ENCODE measurements around the gene HNRNPLL.

Gene HNRNPLL

GRCh38 chr2:38571193-38571592, 31.5 kb downstream of the HNRNPLL start:
- Histone ChIP-seq H3K79me2 (ENCODE audit: insufficient read depth, low read length) (no peaks in the 10 kb centered on the region), H3K4me1 (ENCODE audit: insufficient read depth, low read length, poor library complexity, severe bottlenecking) (no peaks in the 10 kb centered on the region), H3K27me3 (ENCODE audit: insufficient read depth, low read length, poor library complexity, severe bottlenecking) (no peaks in the 10 kb centered on the region), H3K4me3 (ENCODE audit: low read length, poor library complexity, severe bottlenecking) (no peak overlapping the region), H3K36me3 (ENCODE audit: insufficient read depth, low read length) (peaks cover 70% of the 10 kb centered on the region), H3K4me2 (ENCODE audit: low read depth, low read length, poor library complexity, severe bottlenecking) (no peak overlapping the region), H3K9ac (ENCODE audit: low read depth, low read length, poor library complexity, severe bottlenecking) (no peak overlapping the region), H2AFZ (ENCODE audit: low read length) (no peak overlapping the region), H4K20me1 (ENCODE audit: insufficient read depth, low read length, poor library complexity, severe bottlenecking) (no peaks in the 10 kb centered on the region), H3K9me3 (ENCODE audit: insufficient read depth, low read depth, low read length) (no peaks in the 10 kb centered on the region), H3F3A (ENCODE audit: low read depth) (no peaks in the 10 kb centered on the region), H3K9me2 (replicated peaks; ENCODE audit: low read depth, low read length) (no peaks in the 10 kb centered on the region)
- TF ChIP-seq EZH2phosphoT487 (IDR thresholded peaks at IDR 0.05; ENCODE audit: borderline replicate concordance) (no peak), CTCF (conservative IDR thresholded peaks at IDR 0.05; ENCODE audit: low read length) (no peak)

GRCh38 chr2:38568724-38569436, 33.8 kb downstream of the HNRNPLL start:
- no peaks in the 10 kb centered on the region for H3K9me3 ChIP-seq (ENCODE audit: insufficient read depth, low read depth, low read length)
- H4K20me1 ChIP-seq (ENCODE audit: insufficient read depth, low read length, poor library complexity, severe bottlenecking), result no peaks in the 10 kb centered on the region
- H3K9ac ChIP-seq (ENCODE audit: low read depth, low read length, poor library complexity, severe bottlenecking), result no peak overlapping the region
- no peak overlapping the region for H3K4me2 ChIP-seq (ENCODE audit: low read depth, low read length, poor library complexity, severe bottlenecking)
- H3K79me2 ChIP-seq (ENCODE audit: insufficient read depth, low read length), result no peaks in the 10 kb centered on the region
- H3F3A ChIP-seq (ENCODE audit: low read depth), result no peaks in the 10 kb centered on the region
- H3K36me3 ChIP-seq (ENCODE audit: insufficient read depth, low read length), result peaks cover 78% of the 10 kb centered on the region
- TF ChIP-seq CTCF (conservative IDR thresholded peaks at IDR 0.05; ENCODE audit: low read length) (no peak), EZH2phosphoT487 (IDR thresholded peaks at IDR 0.05; ENCODE audit: borderline replicate concordance) (no peak)
- no peak overlapping the region for H3K4me3 ChIP-seq (ENCODE audit: low read length, poor library complexity, severe bottlenecking)
- H3K27me3 ChIP-seq (ENCODE audit: insufficient read depth, low read length, poor library complexity, severe bottlenecking), result no peaks in the 10 kb centered on the region
- H2AFZ ChIP-seq (ENCODE audit: low read length), result no peak overlapping the region
- H3K9me2 ChIP-seq (replicated peaks; ENCODE audit: low read depth, low read length), result no peaks in the 10 kb centered on the region
- H3K4me1 ChIP-seq (ENCODE audit: insufficient read depth, low read length, poor library complexity, severe bottlenecking), result no peaks in the 10 kb centered on the region

DNA sequence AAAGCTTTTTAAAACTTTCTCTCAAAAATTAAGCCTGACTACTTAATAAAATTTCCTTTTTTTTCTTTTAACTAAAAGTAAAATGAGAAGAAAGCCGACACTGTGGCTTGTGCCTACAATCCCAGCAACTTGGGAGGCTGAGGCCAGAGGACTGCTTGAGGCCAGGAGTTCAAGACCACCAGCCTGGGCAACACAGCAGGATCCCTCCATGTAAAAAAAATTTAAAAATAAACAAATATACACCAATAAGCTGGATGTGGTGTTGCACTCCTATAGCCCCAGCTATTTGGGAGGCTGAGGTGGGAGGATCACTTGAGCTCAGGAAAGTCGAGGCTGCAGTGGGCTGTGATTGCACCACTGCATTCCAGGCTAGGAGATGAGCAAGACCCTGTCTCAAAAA, 37.4 kb downstream of the HNRNPLL start:
- Histone ChIP-seq H3K4me2 (ENCODE audit: low read depth, low read length, poor library complexity, severe bottlenecking) (no peak overlapping the region), H3K27me3 (ENCODE audit: insufficient read depth, low read length, poor library complexity, severe bottlenecking) (no peaks in the 10 kb centered on the region), H3K4me1 (ENCODE audit: insufficient read depth, low read length, poor library complexity, severe bottlenecking) (no peaks in the 10 kb centered on the region), H2AFZ (ENCODE audit: low read length) (no peak overlapping the region), H3K9ac (ENCODE audit: low read depth, low read length, poor library complexity, severe bottlenecking) (no peak overlapping the region), H3F3A (ENCODE audit: low read depth) (no peaks in the 10 kb centered on the region), H3K36me3 (ENCODE audit: insufficient read depth, low read length) (peaks cover 65% of the 10 kb centered on the region), H3K9me3 (ENCODE audit: insufficient read depth, low read depth, low read length) (no peaks in the 10 kb centered on the region), H3K79me2 (ENCODE audit: insufficient read depth, low read length) (no peaks in the 10 kb centered on the region), H3K4me3 (ENCODE audit: low read length, poor library complexity, severe bottlenecking) (no peak overlapping the region), H4K20me1 (ENCODE audit: insufficient read depth, low read length, poor library complexity, severe bottlenecking) (no peaks in the 10 kb centered on the region), H3K9me2 (replicated peaks; ENCODE audit: low read depth, low read length) (no peaks in the 10 kb centered on the region)
- TF ChIP-seq EZH2phosphoT487 (IDR thresholded peaks at IDR 0.05; ENCODE audit: borderline replicate concordance) (no peak), CTCF (conservative IDR thresholded peaks at IDR 0.05; ENCODE audit: low read length) (no peak)

Data from Loucy (cell line).